ENCODE measurements around the gene CYGB.

The CYGB gene

DNA sequence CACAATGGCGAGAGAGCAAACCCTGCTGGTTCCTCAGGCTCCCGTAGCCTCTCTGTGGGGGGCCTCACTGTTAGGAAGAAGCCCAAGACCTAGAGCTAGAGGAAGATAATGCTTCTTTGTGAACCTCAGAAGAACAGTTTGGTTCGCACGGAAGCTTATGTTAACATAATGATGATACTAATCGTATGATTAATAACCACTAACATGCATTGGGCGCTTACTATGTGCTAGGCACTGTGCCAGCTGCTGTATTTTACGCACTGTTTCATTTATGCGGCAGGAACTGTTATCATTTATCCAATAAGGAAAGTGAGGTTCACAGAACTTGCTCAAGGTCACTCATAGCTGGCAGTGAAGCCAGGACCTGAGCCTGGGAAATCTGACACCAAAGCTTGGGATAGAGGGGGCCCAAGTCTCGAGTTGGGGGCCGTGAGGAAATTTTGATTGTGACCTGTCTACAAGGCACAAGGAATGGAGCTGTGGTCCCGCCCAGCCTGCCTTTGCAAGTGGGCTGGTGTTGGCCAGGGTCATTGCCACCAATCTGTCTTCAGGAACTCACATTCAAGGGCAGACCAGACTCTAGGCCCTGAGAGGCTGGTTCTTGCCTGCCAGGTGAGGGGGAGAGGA is 9.2 kb upstream of the CYGB start:
- DNase-seq (ENCODE audit: low read depth) = peak; percentile 89
- TF ChIP-seq, protein P1, sequence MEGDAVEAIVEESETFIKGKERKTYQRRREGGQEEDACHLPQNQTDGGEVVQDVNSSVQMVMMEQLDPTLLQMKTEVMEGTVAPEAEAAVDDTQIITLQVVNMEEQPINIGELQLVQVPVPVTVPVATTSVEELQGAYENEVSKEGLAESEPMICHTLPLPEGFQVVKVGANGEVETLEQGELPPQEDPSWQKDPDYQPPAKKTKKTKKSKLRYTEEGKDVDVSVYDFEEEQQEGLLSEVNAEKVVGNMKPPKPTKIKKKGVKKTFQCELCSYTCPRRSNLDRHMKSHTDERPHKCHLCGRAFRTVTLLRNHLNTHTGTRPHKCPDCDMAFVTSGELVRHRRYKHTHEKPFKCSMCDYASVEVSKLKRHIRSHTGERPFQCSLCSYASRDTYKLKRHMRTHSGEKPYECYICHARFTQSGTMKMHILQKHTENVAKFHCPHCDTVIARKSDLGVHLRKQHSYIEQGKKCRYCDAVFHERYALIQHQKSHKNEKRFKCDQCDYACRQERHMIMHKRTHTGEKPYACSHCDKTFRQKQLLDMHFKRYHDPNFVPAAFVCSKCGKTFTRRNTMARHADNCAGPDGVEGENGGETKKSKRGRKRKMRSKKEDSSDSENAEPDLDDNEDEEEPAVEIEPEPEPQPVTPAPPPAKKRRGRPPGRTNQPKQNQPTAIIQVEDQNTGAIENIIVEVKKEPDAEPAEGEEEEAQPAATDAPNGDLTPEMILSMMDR (IDR thresholded peaks at IDR 0.05; ENCODE audit: control insufficient read depth, insufficient read depth, low read depth, low read length, missing control alignments) = no peak
- H3K4me3 ChIP-seq (ENCODE audit: control insufficient read depth, low read depth, low read length) = no peak overlapping the region

- DNase-seq (ENCODE audit: low read depth) = no peak
- TF ChIP-seq, protein P1 (IDR thresholded peaks at IDR 0.05; ENCODE audit: control insufficient read depth, insufficient read depth, low read depth, low read length, missing control alignments) = no peak
- no peak overlapping the region for H3K4me3 ChIP-seq (ENCODE audit: control insufficient read depth, low read depth, low read length)
Measured at GRCh38 chr17:76545918-76546555, 8.5 kb upstream of the CYGB start.

DNA sequence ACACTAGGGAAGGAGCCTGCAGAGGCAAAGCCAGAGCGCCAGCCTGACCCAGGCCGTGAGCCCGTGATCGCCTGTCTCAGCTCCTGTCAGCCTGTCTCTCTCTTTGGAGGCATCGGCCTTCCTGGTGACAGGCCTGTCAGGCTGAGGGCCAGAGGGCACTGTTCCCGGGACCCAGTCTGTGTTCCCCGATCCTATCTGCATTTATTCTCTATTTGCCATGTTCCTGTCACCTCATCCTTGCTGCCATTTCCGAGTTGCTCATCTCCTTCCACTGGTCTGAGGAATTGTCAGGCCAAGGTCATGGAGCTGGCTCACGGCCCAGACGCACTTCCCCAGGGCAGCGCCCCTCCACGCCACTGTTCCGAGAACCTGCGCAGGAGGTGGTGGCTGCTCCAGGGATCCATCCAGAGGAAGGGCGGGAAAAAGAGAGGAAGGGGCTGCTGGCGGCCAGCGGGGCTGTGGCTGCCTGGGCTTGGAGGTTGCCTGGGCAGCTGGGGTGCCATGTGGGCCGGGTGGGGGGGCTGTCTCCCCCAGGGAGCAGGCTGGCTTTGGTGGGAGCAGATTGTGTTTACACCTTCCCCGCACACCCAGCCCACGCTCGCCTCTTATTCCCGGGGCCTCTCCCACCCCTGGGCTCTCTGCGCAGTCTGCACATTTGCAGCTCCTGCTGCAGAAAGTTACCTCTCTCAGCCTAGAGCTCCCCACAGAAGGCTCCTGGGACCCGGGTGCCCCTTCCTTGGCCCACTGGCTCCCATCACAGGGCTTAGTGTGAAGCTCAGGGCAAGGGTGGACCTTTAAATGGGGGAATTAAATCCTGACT is 7.2 kb upstream of the CYGB start:
- no peak for DNase-seq (ENCODE audit: low read depth)
- TF ChIP-seq, protein P1 (IDR thresholded peaks at IDR 0.05; ENCODE audit: control insufficient read depth, insufficient read depth, low read depth, low read length, missing control alignments) = no peak
- no peak overlapping the region for H3K4me3 ChIP-seq (ENCODE audit: control insufficient read depth, low read depth, low read length)

DNA sequence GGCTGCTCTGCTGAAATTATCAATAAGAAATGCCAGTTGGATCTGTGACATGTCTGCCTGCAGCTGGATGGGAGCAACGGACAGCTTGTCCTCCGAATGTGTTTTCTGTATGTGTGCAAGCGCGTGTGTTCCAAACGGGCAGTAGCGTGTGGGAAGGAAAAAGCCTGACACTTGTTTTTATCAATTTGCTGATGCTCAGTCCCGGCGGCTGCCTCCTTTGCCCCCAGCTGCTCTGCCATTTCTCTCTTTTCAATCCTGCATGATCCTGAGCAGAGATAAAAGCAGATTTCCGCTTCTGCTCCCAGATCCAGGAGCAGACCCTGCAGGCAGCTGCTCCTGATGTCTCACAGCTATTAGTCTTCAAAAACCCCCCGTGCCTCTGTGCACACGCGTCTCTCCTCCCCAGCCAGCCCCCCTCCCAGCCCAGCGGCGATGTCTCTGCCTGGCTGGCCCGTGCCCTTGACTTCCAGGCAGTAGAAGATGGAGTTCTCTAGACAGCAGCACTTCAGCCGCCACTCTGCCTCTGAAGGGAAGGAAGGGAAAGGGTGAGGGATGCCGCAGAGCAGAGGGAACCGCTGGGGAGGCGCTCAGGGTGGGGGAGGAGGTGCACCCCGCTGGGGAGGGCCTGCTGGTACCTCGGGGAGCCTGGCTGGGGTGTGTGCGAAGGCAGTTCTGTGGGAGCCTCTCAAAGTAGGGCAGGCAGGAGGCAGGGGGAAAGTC is 6.5 kb upstream of the CYGB start:
- TF ChIP-seq, protein P1 (IDR thresholded peaks at IDR 0.05; ENCODE audit: control insufficient read depth, insufficient read depth, low read depth, low read length, missing control alignments) = no peak
- H3K4me3 ChIP-seq (ENCODE audit: control insufficient read depth, low read depth, low read length) = no peak overlapping the region
- DNase-seq (ENCODE audit: low read depth) = no peak

GRCh38 chr17:76543482-76543825 is 5.9 kb upstream of the CYGB start:
- TF ChIP-seq, protein P1 (IDR thresholded peaks at IDR 0.05; ENCODE audit: control insufficient read depth, insufficient read depth, low read depth, low read length, missing control alignments) = no peak
- DNase-seq (ENCODE audit: low read depth) = no peak
- H3K4me3 ChIP-seq (ENCODE audit: control insufficient read depth, low read depth, low read length) = no peak overlapping the region

DNA sequence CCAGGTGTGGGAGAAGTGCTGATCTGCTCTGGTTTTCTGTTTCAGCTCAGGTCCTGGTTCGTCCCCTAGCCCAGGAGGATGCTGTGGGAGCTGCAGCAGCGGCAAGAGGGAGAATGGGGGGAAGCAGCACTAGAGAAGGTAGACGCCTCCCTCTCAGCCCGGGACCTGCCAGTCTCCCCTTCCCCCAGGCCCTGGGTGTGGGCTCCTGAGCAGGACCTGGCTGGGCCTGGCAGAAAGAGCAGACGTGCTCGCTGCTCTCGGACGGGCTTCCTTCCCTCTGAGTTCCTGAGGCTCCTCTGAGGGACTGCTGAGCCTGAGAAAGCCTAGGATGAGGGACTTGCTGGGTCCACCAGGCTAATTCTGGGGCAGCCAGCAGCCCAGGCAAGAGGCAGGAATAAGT is 5.5 kb upstream of the CYGB start:
- H3K4me3 ChIP-seq (ENCODE audit: control insufficient read depth, low read depth, low read length) = no peak overlapping the region
- no peak for DNase-seq (ENCODE audit: low read depth)
- TF ChIP-seq, protein P1 (IDR thresholded peaks at IDR 0.05; ENCODE audit: control insufficient read depth, insufficient read depth, low read depth, low read length, missing control alignments) = no peak
